ENCODE data around the gene SGSM2.

GRCh38 chr17:2317796-2318195 lies 19.5 kb upstream of the SGSM2 start:
- no peak for TF ChIP-seq CTCF (conservative IDR thresholded peaks at IDR 0.05)
- TF ChIP-seq EZH2 (IDR thresholded peaks at IDR 0.05; ENCODE audit: low read depth), result no peak
